ENCODE results near the gene EPM2A.

DNA sequence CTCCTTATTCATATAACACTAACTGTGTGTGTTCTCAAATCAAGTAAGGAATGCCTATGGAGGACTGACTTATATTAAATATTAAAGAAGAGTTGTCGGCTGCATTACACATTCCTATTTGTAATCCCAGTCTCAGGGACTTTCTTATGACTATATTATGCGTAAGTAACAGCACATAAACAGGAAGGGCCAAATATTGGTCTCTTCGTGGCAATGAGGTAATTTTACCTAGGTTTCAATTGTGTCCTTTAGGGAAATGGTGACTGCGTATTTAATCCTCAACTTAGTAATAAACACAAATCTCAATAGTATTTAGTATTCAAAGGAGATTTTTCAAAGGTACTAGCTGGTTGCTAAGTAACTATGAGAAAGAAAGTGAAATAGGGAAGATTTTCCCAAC lies 22.8 kb upstream of the EPM2A start:
- TF ChIP-seq, protein P1, sequence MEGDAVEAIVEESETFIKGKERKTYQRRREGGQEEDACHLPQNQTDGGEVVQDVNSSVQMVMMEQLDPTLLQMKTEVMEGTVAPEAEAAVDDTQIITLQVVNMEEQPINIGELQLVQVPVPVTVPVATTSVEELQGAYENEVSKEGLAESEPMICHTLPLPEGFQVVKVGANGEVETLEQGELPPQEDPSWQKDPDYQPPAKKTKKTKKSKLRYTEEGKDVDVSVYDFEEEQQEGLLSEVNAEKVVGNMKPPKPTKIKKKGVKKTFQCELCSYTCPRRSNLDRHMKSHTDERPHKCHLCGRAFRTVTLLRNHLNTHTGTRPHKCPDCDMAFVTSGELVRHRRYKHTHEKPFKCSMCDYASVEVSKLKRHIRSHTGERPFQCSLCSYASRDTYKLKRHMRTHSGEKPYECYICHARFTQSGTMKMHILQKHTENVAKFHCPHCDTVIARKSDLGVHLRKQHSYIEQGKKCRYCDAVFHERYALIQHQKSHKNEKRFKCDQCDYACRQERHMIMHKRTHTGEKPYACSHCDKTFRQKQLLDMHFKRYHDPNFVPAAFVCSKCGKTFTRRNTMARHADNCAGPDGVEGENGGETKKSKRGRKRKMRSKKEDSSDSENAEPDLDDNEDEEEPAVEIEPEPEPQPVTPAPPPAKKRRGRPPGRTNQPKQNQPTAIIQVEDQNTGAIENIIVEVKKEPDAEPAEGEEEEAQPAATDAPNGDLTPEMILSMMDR (optimal IDR thresholded peaks at IDR 0.05 in 1 of 3, IDR thresholded peaks at IDR 0.05 in 1 of 3, conservative IDR thresholded peaks at IDR 0.05 in 1 of 3; ENCODE audit: extremely low read depth in 1 of 3, insufficient read depth in 2 of 3, low read length in 3 of 3) = no peak
- TF ChIP-seq EZH2 (IDR thresholded peaks at IDR 0.05; ENCODE audit: low read length) = no peak

Measured in keratinocyte (primary cell).